Cerebellar cortex (tissue), 1 donor: ENCODE measurements around the gene XXYLT1.

Experiments
- DNase-seq: peaks from one replicate; pipeline ENCODE4 v3.0.0-alpha.2; 2015; ENCODE audit warnings: low spot score

XXYLT1 gene

DNA sequence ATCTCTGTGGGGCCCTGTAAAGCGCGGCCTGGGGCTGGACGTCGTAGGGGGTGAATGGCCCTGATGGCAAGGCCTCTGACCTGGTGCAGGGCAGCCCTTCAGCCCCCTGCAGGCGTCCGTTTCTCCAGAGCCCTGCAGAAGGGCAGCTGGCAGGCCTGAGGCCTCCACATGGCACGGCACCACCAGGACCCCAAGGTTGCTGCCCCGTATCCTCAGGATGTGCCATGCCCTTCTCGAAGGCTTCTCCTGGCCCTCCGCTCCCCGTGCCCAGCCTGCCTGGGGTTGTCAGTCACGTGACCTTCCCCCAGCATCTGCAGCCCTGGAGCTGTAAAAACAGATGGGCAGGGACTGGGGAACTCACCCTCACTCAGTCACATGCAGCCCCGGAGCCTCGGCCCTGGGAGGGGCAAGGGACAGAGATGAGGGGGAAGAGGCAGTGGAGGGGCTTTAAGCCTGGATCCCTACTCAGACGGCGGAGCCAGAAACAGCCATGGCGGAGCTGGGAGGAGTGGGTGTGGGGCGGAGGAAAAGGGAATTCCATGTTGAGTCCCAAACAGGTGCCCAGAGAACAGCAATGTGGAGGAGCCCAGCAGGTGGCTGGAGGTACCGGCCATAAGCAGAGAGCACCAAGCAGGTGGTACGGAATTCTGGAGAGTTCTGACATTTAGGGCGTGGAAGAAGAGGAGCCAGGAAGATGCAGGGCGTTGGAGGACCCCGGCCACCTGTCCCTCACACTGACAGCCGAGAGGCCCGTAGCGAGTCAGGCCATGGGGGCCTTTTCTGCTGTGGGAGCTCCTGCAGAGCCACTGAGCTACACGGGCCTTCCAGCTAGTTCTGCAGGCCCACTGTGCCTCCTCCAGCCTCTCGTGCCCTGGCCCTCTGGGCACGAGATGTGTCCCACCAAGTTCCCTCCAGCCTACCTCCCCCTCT lies 193.1 kb downstream of the XXYLT1 start:
- DNase-seq, result no peak

DNA sequence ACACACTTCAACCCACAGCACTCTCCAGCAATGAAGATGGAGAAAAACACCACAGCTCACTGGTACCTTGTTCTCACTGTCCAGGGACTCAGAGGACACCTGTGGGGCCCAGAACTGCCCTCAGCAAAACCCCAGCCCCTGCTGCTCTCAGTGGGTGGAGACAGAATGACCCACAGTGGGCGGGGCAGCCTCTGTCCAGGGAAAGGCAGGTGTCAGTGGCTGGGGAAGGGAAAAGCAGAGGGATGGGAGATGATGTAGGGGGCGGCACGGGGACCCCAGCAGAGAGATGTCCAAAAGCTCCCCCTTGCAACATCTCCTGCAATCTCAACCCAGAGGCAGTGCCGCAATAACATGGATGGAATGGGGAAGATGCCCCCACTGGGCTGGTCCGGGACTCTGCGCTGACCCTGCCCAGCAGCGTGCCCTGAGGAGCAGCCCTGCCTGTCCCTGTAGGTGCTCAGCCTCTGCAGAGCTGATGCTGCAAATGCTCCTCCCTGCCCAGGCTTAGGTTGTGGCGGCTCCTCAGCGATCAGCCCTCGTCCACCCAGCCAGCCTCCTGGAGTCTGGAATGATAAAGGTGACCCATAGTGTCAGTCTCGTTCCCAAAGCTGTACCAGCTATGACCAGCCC lies 193.9 kb downstream of the XXYLT1 start:
- DNase-seq, result no peak

DNA sequence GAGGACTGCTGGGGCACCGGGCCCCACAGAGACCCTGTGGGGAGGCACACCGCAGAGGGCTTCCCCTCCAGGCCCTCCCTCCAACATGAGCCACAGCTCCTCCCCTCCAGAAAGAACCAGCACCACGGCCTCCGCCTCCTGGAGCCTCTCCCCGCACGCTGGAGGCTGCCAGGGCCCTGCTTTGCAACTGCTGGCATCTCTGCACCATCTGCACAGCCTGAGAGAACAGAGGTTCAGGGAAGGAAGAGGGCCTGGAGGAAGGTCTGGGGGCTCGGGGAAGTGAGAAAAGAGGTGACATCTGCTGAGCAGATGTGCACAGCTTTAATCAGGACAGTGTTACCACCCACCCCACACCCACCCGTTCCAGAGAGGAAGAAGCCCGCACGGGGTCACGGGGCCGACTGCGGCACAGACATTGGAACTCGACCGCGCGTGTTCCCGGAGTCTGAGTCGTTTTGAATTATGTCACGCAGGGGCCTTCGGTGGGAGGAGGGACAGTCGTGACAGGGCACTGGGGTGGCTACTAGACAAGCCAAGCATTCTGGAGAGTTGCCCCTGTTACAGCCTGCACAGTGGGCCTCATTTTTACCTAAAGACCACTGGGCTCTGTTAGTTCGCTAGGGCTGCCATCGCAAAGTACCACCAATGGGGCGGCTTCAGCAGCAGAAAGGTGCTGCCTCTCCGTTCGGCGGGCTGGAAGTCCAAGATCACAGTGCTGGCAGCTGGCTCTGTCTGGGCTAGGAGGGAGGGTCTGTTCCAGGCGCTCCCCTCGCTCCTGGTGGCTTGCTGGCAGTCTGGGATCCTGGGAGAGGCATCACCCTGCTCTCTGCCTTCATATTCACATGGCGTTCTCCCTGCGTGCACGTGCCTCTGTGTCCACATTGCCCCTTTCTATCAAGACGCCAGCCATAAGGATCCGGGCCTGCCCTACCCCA lies 194.8 kb downstream of the XXYLT1 start:
- DNase-seq, result no peak

DNA sequence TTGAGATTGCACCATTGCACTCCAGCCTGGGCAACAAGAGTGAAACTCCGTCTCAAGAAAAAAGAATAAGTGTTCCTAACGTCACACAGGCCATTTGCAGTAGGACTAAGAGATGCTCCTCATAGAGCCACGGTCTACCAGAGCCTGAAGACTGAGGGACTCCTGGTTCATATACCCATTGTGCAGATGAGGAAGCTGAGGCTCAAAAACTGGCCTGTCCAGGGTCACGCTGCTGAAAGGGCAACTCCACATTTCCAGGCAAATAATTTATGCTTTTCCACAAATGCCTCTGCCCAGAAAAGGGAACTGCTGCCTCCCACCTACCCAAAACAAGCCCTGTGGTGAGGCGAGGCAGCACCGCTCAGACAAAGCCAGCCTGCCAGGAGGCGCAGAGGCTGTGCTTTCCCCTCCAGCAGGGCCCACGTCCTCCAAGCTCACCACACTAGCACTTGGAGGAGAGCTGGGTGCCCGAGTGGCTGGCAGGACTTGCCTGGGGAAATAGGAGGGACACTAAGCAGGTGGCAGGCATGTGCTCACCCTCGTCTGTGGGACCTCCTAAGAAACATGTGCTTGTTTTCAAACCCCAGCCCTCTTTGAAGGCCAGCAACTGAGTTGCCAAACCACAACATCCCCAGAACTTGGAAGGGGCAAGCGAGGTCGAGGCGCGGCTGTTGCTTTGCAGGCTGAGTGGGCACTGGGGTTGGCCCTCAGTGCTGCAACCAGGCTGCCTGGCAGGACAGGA lies 195.6 kb downstream of the XXYLT1 start:
- DNase-seq, result no peak

DNA sequence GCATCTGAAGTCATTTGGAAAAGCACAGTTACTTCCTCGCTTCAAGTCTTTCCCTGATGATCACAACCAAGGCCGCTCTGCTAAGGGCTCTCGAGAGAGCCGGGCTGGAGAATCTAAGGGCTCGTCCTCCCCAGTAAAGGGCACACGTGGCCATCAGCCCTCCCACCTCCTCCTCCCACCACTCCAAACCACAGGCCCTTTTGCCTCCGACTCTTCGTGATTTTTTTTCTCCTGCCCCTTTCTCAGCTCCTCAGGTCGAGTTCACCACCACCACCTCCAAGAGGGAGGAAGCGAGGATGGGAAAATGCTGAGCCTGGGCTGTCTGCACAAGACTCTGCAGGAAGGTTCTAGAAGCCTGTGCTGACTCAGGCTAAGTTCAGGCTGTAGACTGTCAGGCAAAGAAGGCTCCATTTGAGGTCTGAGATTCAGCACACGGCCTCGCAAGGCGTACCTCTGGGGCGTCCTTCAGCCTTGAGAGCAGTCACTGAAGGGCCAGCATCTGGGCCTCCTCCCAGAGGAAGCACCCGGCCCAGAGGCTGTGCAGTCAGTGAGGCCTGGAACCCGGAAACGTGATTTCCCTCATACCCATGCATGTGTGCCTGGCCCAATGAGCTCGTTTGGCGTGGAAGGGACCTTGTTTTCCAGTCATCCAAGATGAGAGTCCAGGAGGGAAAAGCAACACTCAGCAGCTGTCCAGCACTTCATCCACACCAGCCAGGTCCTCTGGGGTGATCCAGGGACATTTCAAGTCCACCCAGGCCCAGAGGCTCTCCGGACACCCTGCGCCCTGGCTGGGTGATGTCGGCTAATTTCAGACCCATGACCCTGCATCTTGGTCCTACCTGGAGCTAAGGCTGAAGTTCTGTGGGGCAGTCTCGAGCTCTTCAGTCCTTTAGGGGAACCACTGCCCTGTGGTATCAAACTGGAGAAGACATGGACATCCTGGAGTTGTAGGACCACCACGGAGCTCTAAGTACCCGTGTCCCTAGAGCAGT lies 196.8 kb downstream of the XXYLT1 start:
- no peak for DNase-seq

DNA sequence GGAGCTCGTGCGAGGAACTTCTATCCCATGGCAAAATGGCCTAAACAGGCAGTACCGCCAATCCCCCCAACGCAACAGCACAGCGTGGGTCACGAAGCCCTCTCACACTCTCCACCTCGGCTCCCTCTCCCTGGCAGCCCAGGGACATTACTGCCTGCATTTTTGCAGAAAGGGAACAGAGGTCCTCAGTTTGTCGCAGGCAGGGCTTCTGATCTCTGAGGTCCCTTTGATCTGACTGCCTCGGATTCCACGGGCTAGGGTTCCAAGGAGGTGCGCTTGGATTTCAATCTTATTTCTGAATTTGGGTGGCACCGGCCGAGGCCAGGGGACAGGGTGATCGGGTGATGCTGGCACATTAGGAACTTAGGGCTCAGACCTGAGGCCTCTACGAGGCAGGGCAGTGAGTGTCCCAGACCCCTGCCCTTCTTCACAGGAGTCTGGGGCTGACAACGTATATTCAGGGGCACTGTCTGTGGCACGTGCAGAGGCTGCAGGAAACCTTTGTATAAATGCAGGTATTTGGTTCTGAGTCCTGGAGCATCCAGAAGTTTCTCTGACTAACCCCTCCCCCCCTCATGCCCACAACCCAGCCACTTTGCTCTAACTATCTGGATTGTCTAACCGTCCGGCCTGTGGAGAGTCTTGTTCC lies 197.9 kb downstream of the XXYLT1 start:
- no peak for DNase-seq

DNA sequence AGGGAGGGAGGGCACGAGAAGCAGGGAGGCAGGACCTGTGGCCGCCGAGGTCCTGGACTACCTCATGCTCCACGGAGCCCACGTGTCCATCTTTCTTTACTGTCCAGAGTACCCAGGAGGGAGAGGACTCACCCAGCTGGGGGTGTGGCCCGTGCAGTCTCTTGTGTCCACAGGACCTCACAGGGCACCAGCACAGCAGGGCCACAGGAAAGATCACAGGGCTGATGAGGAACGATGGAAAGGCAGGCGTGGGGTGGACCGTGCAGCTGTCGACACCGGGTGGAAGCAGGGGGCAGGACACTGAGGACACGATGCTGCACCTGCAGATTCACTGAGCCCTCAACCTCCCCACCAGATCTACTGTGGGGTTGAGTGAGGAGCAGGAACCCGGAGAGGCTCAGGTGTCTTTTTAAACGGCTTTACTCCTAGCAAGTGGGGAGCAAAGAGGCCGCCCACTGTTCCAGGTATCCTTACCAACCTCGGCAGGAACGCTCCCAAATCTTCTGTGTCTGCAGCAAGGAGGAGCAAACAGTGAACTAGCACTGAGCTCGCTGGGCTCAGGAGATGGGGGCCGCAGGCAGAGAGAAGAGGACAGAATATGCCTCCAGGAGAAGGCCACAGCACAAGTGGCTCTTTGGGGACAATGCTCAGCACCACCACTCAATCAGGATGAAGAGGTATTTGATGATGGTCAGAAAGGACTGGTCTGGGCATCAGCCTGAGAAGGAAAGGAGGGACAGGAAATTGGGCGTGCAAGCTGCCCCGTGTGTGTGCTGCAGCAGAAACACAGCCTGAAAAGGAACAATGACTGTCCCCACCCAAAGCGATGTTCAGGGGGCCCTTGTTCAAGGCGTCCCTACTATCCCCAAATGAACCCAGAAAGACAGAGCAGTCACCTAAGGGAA lies 198.8 kb downstream of the XXYLT1 start:
- DNase-seq, result no peak

DNA sequence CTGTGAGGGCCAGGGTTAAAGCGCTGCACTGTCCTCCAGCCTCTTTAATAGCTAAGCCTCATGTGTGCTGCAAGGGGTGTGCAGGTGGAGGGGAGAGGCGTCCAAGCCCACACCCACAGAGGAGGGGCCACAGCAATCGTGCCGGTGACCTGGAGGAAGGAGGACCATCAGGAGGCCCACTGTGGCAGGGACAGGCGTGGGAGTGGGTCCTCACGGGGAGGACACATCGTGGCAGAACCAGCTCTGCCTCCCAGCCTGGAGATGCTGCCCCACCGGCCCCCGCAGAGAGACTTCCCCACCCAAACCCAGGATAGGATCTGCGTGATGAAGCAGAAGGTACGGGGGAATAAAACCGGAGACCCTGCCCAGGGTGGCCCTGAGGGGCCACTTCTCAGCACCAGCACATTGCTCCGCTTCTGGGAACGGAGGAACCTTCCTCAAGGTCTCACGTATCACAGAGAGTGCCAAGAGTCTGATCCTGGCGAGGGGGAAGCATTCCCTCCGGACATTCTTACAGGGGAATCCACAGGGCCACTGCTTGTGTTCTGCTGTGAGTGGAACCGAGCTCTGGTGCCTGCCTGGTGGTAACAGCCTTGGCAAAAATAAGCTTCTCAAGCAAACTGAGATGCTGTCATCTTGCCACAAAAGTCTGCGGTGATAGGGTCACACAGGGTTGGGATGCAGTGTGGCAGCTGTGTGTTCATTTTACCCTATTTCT lies 199.8 kb downstream of the XXYLT1 start:
- no peak for DNase-seq

DNA sequence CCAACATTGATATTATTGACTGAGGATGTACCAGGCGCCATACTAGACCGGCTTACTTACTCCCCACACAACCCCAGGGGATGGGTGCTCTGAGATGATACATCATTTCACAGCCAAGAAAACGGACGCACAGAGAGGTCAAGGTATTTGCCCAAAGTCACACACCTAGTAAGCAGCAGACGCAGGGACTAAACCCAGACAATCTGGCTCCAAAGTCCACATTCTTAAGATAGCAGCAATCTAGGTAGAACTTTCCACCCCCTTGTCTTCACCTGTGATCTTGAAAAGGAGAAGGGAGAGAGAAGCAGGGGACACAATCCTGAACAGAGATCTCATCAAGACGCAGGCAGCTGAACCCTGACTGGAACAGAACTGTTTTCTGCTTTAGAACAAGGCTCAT lies 200.6 kb downstream of the XXYLT1 start:
- no peak for DNase-seq

DNA sequence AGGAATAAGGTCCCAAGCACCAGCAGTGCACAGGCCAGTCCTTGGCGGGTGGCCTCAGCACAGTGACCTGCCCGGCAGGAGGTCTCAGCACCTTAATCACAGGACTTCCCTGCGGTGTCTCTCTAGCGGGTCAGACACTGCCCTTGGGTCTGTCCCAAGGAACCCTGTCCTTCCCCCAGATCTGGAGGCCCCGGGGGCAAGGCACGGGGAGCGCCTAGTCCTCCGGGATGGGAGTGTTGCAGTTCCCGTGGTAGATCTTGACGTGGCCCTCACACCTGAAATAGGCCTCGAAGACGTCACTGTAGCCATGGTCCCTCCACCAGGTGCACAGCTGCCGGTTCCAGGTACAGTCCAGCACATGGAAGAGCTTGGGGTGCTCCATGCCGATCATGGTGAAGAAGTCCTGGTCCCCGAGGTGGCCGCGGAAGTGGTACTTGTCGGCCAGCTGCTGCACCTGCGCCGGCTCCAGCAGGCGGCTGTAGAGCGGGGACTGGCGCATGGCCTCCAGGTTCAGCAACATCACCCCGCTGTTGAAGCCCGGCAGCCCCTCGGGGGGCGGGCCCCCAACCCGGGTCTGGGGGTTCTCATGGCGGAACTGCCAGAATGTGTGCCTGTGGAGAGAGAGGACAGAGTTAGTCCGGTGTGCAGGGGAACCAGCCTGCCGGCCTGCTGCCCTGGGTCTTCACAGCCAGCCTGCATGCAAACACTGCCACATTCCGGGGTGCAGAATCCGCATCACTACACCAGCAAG lies 201.3 kb downstream of the XXYLT1 start:
- no peak for DNase-seq

DNA sequence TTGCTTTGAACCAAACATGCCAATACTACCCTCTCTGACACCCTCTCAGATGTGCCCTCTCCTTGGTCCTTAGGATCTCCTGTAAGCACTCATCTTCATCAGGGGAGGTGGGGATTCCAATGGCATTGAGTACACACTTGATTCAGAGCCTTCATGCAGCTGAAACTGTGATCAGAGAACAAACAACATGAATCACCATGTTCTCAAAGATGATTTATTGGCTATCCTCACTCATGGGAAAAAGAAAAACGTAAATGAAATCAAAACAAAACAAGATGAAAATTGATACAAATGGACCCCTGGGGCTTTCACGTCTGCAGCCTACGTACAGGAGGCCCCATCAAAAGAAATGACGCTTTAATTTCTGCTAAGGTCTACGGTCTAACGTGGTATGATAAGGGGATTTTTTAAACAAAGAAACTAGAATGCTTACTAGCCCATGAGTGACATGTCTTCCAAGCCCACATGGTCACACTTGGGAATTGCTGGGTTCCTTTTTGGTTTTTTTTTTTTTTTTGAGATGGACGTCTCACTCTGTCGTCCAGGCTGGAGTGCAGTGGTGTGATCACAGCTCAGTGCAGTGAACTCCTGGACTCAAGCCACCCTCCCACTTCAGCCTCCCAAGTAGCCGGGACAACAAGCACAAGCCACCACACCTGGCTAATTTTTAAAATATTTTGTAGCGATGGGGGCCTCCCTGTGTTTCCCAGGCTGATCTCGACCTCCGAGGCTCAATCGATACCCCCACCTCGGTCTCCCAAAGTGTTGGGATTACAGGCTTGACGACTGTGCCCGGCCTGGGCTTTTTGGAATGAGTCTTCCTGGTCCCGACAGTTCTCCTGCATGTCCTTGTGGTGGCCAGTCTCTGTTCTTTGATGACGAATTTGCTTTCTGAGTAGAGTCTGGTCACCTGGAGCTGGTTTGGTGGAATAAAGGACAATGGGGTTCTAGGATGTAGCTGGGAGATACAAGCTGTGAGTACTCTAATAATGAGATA lies 202.6 kb downstream of the XXYLT1 start:
- DNase-seq, result no peak

DNA sequence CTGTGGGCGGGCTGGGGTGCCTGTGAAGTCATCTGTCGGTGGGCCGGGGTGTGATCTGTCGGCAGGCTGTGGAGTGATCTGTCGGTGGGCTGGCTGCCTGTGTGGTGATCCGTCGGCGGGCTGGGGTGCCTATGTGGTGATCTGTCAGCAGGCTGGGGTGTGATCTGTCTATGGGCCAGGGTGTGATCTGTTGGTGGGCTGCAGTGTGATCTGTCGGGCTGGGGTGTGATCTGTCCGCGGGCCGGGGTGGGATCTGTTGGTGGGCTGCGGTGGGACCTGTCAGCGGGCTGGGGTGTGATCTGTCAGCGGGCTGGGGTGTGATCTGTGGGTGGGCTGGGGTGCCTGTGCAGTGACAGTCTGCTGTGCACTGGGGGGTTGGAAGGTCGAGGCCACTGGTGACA lies 204.5 kb downstream of the XXYLT1 start:
- DNase-seq, result no peak

DNA sequence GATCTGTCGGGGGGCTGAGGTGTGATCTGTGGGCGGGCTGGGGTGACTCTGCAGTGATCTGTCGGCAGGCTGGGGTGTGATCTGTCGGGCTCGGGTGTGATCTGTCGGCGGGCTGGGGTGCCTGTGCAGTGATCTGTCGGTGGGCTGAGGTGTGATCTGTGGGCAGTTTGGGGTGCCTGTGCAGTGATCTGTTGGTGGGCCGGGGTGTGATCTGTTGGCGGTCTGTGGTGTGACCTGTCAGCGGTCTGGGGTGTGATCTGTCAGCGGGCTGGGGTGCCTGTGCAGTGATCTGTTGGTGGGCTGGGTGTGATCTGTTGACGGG lies 205.1 kb downstream of the XXYLT1 start:
- no peak for DNase-seq

DNA sequence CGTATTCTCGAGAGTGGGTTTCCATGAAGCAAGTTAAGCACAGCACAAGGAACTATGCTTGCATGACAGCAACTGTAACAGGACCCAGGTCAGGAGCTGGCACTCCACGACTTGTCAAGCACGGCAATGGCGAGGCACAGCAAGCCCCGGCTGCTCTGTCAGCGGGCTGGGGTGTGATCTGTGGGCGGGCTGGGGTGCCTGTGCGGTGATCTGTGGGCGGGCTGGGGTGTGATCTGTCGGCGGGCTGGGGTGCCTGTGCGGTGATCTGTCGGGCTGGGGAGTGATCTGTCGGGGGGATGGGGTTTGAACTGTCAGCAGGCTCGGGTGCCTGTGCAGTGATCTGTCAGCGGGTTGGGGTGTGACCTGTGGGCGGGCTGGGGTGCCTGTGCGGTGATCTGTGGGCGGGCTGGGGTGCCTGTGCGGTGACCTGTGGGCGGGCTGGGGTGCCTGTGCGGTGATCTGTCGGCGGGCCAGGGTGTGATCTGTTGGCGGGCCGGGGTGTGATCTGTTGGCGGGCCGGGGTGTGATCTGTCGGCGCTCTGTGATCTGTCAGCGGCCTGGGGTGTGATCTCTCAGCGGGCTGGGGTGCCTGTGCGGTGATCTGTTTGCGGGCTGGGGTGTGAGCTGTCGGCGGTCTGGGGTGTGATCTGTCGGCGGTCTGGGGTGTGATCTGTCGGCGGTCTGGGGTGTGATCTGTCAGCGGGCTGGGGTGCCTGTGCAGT lies 205.7 kb downstream of the XXYLT1 start:
- no peak for DNase-seq

DNA sequence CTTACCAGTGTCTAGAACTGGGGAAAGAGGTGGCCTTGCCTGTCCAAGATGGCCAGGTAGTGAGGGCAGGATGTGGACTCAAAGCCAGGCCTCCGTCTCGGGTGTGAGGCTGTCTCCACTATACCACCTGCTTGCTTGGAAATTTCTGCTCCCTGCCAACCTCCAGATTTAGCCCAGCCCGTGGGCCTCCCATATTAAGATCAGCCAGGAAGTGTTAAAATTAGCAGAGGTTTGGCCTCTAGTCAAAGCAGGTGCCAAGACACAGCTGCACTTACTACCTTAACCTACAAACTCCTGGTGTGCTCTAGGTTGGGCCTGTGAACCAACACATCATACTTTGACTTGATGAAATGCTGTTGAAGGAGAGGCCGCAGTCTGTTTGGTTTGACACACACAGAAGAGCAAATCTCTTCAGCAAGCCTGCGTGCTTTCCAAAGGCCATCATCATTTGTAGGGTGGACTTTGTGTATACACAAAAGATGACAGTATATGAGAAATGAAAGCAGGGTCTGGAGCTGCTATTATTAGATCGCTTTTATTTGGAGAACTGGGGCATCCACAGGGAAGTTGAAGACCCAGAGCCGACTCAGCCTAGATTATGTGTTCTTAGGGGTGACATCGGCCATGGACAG lies 206.5 kb downstream of the XXYLT1 start:
- no peak for DNase-seq
